Right lobe of liver (tissue), 4 donors: Measurements from ENCODE around the gene IZUMO4.

ENCODE experiments used
- POLR2A ChIP-seq: fragments of 450-650 bp; IDR thresholded peaks from one replicate; pipeline ENCODE4 v1.6.1; 2017; ENCODE audit warnings: antibody characterized with exemption, mild to moderate bottlenecking
- TF ChIP-seq, protein P1 (sequence below), 4 donors: fragments of 200-600 bp in 3 of 4; fragments of 450-650 bp in 1 of 4; IDR thresholded peaks; one replicate each; pipeline versions ENCODE4 v1.5.1 to v1.8.0; 2016 to 2022; ENCODE audit warnings: antibody characterized with exemption in 4 of 4, mild to moderate bottlenecking in 2 of 4
- donor health status: DM: no; HTN: no; CAD: no.
- donor health status: DM: no; HTN: no; CAD: no.
- donor health status: DM: no; HTN: yes; CAD: no.

DNA sequence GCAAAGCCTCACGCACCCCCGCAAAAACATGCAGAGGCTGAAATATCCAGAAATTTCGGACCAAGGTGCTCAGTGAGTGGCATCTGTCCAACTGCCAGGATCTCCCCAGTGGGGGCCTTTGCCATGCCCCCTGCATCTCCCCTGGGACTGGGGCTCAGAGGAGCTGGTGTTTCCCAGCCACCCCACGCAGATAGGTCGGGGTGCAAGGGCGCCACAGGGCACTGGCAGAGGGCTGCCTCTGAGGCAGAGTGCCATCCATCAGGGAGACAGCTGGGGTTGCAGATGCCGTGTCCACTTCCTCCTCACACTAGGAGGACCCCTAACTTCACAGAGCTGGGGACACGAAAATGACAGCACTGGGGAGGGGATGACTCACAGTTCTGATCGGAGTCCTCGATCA is 26.3 kb downstream of the IZUMO4 start:
- TF ChIP-seq POLR2A = no peak
- TF ChIP-seq, protein P1, sequence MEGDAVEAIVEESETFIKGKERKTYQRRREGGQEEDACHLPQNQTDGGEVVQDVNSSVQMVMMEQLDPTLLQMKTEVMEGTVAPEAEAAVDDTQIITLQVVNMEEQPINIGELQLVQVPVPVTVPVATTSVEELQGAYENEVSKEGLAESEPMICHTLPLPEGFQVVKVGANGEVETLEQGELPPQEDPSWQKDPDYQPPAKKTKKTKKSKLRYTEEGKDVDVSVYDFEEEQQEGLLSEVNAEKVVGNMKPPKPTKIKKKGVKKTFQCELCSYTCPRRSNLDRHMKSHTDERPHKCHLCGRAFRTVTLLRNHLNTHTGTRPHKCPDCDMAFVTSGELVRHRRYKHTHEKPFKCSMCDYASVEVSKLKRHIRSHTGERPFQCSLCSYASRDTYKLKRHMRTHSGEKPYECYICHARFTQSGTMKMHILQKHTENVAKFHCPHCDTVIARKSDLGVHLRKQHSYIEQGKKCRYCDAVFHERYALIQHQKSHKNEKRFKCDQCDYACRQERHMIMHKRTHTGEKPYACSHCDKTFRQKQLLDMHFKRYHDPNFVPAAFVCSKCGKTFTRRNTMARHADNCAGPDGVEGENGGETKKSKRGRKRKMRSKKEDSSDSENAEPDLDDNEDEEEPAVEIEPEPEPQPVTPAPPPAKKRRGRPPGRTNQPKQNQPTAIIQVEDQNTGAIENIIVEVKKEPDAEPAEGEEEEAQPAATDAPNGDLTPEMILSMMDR (IDR thresholded peaks at IDR 0.05) = no peak
